ENCODE results near the gene GRID1.

Gene GRID1

DNA sequence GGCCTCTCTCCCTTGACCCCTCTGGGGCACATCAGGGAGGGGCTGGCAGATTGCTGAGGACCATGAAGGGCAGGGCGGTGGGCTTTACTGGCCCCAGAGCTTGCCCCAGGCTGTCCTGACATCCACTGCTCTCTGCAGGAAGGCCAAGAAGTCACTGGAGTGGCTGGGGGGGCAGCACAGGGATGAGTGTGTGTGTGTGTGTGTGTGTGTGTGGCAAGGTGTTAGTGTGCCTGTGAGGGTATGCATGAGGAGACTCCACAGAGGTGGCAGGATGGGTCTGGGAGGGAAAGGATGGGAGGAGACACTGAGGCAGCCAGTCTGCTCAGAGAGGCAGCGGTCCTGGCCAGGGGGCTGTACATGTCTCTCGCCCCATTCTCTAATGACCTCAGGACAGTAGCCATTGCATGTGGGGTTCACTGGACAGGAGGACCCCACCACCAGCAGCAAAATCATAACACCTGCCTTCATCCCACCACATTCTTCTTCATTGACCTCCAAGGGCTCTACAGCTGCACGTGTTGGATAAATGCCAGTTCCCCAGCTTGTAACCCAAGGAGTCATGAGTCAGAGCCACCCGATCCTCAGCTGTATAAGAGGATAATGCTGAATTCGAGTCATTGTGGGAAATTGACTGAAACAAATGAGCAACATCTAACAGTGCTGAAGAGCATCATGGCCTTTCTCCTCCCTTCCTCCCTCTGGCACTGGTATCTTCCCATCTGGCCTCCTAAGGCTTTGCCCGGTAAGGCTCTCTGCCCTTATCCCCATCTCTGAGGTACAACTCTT lies 720.5 kb downstream of the GRID1 start (continued):
- TF ChIP-seq WT1 (tag by site-specific recombination; IDR thresholded peaks at IDR 0.05) (peak; percentile 72), ZNF292 (tag by site-specific recombination; IDR thresholded peaks at IDR 0.05; ENCODE audit: borderline replicate concordance, low read depth) (no peak), SP7 (tag by site-specific recombination; IDR thresholded peaks at IDR 0.05) (peak; percentile 82), ZSCAN23 (tag by site-specific recombination; IDR thresholded peaks at IDR 0.05) (peak; percentile 78; the same call in 1 of the 2 replicates), ZNF707 (tag by site-specific recombination; IDR thresholded peaks at IDR 0.05) (no peak), ZFP37 (tag by site-specific recombination; IDR thresholded peaks at IDR 0.05) (no peak), ZNF174 (tag by site-specific recombination; IDR thresholded peaks at IDR 0.05) (no peak), ZBTB48 (tag by site-specific recombination; IDR thresholded peaks at IDR 0.05) (0 out of 2 replicates have a peak, but pooled peaks have one; percentile 35), ZNF660 (tag by site-specific recombination; IDR thresholded peaks at IDR 0.05) (peak; percentile 87; the same call in 1 of the 2 replicates), ZNF335 (tag by site-specific recombination; conservative IDR thresholded peaks at IDR 0.05) (peak; percentile 10; the same call in 1 of the 2 replicates), FEZF1 (tag by site-specific recombination; IDR thresholded peaks at IDR 0.05) (peak; percentile 90), ZBTB20 (tag by site-specific recombination; IDR thresholded peaks at IDR 0.05) (0 out of 2 replicates have a peak, but pooled peaks have one; percentile 25), ZNF677 (tag by site-specific recombination; IDR thresholded peaks at IDR 0.05) (no peak), ZNF132 (tag by site-specific recombination; IDR thresholded peaks at IDR 0.05; ENCODE audit: borderline replicate concordance) (no peak), ZBTB1 (tag by site-specific recombination; IDR thresholded peaks at IDR 0.05) (0 out of 2 replicates have a peak, but pooled peaks have one; percentile 34), ZNF621 (tag by site-specific recombination; IDR thresholded peaks at IDR 0.05) (no peak), ZBTB21 (tag by site-specific recombination; IDR thresholded peaks at IDR 0.05) (peak; percentile 71)
- TF ChIP-seq, protein P1, sequence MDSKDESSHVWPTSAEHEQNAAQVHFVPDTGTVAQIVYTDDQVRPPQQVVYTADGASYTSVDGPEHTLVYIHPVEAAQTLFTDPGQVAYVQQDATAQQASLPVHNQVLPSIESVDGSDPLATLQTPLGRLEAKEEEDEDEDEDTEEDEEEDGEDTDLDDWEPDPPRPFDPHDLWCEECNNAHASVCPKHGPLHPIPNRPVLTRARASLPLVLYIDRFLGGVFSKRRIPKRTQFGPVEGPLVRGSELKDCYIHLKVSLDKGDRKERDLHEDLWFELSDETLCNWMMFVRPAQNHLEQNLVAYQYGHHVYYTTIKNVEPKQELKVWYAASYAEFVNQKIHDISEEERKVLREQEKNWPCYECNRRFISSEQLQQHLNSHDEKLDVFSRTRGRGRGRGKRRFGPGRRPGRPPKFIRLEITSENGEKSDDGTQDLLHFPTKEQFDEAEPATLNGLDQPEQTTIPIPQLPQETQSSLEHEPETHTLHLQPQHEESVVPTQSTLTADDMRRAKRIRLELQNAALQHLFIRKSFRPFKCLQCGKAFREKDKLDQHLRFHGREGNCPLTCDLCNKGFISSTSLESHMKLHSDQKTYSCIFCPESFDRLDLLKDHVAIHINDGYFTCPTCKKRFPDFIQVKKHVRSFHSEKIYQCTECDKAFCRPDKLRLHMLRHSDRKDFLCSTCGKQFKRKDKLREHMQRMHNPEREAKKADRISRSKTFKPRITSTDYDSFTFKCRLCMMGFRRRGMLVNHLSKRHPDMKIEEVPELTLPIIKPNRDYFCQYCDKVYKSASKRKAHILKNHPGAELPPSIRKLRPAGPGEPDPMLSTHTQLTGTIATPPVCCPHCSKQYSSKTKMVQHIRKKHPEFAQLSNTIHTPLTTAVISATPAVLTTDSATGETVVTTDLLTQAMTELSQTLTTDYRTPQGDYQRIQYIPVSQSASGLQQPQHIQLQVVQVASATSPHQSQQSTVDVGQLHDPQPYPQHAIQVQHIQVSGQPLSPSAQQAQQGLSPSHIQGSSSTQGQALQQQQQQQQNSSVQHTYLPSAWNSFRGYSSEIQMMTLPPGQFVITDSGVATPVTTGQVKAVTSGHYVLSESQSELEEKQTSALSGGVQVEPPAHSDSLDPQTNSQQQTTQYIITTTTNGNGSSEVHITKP (tag by site-specific recombination; IDR thresholded peaks at IDR 0.05): peak; percentile 93
- TF ChIP-seq, protein P2, sequence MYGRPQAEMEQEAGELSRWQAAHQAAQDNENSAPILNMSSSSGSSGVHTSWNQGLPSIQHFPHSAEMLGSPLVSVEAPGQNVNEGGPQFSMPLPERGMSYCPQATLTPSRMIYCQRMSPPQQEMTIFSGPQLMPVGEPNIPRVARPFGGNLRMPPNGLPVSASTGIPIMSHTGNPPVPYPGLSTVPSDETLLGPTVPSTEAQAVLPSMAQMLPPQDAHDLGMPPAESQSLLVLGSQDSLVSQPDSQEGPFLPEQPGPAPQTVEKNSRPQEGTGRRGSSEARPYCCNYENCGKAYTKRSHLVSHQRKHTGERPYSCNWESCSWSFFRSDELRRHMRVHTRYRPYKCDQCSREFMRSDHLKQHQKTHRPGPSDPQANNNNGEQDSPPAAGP (tag by site-specific recombination; IDR thresholded peaks at IDR 0.05): peak; percentile 90
- TF ChIP-seq, protein P3, sequence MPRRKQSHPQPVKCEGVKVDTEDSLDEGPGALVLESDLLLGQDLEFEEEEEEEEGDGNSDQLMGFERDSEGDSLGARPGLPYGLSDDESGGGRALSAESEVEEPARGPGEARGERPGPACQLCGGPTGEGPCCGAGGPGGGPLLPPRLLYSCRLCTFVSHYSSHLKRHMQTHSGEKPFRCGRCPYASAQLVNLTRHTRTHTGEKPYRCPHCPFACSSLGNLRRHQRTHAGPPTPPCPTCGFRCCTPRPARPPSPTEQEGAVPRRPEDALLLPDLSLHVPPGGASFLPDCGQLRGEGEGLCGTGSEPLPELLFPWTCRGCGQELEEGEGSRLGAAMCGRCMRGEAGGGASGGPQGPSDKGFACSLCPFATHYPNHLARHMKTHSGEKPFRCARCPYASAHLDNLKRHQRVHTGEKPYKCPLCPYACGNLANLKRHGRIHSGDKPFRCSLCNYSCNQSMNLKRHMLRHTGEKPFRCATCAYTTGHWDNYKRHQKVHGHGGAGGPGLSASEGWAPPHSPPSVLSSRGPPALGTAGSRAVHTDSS (tag by site-specific recombination; IDR thresholded peaks at IDR 0.05): peak; percentile 70
- TF ChIP-seq, protein P4, sequence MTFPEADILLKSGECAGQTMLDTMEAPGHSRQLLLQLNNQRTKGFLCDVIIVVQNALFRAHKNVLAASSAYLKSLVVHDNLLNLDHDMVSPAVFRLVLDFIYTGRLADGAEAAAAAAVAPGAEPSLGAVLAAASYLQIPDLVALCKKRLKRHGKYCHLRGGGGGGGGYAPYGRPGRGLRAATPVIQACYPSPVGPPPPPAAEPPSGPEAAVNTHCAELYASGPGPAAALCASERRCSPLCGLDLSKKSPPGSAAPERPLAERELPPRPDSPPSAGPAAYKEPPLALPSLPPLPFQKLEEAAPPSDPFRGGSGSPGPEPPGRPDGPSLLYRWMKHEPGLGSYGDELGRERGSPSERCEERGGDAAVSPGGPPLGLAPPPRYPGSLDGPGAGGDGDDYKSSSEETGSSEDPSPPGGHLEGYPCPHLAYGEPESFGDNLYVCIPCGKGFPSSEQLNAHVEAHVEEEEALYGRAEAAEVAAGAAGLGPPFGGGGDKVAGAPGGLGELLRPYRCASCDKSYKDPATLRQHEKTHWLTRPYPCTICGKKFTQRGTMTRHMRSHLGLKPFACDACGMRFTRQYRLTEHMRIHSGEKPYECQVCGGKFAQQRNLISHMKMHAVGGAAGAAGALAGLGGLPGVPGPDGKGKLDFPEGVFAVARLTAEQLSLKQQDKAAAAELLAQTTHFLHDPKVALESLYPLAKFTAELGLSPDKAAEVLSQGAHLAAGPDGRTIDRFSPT (tag by site-specific recombination; IDR thresholded peaks at IDR 0.05): peak; percentile 56; the same call in 1 of the 2 replicates
- TF ChIP-seq, protein P5, sequence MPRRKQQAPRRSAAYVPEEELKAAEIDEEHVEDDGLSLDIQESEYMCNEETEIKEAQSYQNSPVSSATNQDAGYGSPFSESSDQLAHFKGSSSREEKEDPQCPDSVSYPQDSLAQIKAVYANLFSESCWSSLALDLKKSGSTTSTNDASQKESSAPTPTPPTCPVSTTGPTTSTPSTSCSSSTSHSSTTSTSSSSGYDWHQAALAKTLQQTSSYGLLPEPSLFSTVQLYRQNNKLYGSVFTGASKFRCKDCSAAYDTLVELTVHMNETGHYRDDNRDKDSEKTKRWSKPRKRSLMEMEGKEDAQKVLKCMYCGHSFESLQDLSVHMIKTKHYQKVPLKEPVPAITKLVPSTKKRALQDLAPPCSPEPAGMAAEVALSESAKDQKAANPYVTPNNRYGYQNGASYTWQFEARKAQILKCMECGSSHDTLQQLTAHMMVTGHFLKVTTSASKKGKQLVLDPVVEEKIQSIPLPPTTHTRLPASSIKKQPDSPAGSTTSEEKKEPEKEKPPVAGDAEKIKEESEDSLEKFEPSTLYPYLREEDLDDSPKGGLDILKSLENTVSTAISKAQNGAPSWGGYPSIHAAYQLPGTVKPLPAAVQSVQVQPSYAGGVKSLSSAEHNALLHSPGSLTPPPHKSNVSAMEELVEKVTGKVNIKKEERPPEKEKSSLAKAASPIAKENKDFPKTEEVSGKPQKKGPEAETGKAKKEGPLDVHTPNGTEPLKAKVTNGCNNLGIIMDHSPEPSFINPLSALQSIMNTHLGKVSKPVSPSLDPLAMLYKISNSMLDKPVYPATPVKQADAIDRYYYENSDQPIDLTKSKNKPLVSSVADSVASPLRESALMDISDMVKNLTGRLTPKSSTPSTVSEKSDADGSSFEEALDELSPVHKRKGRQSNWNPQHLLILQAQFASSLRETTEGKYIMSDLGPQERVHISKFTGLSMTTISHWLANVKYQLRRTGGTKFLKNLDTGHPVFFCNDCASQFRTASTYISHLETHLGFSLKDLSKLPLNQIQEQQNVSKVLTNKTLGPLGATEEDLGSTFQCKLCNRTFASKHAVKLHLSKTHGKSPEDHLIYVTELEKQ (tag by site-specific recombination; IDR thresholded peaks at IDR 0.05; ENCODE audit: borderline replicate concordance): peak; percentile 79; the same call in 1 of the 2 replicates
